HG03280 (cell line): Measurements from ENCODE around the gene ARHGEF1.

Source experiments
- ATAC-seq: cut with Tn5 transposase; IDR thresholded peaks from one replicate; pipeline ENCODE4 v1.9.1; 2021; ENCODE audit warnings: mild to moderate bottlenecking, moderate library complexity; ENCODE audit not compliant: unreplicated experiment

ARHGEF1 gene

GRCh38 chr19:41947091-41947490 is 64.1 kb downstream of the ARHGEF1 start:
- no peak for ATAC-seq

- peak; percentile 55 for ATAC-seq
These were observed 68.7 kb downstream of the ARHGEF1 start for GRCh38 chr19:41951686-41952172.

GRCh38 chr19:41955521-41955920 is 72.5 kb downstream of the ARHGEF1 start:
- ATAC-seq, result no peak

- ATAC-seq, result no peak
These were observed 73.6 kb downstream of the ARHGEF1 start for GRCh38 chr19:41956621-41957020.
